K562 (cell line): ENCODE results near the gene GNAI3. TPM values are rescaled to one million over a fixed set of nuclear protein-coding genes. Genes with fewer than 3 reads are reported as not detected.

Source experiments
- ARID2 ChIP-seq: fragments of 450-650 bp; IDR thresholded peaks from 2 replicates; pipeline ENCODE4 v1.6.1; 2017; ENCODE audit warnings: antibody characterized with exemption, mild to moderate bottlenecking
- ARID3A ChIP-seq: IDR thresholded peaks from 2 replicates; pipeline ENCODE4 v1.6.1; 2012; ENCODE audit warnings: low read depth, low read length, improper control_type of control experiment, borderline replicate concordance
- ARNT ChIP-seq, 2 experiments: fragments of 450-650 bp; IDR thresholded peaks; 2 replicates each; pipeline ENCODE4 v1.6.1; 2016; ENCODE audit warnings: mild to moderate bottlenecking in 1 of 2
- ATF7 ChIP-seq: fragments of 450-650 bp; IDR thresholded peaks from 2 replicates; pipeline ENCODE4 v1.7.1; 2014; ENCODE audit warnings: mild to moderate bottlenecking, moderate library complexity
- BCL6 ChIP-seq: fragments of 250-450 bp; sonication (Bioruptor Pico); IDR thresholded peaks from 2 replicates; pipeline ENCODE4 v1.4.0; 2020
- CBX1 ChIP-seq: sonication (generic); IDR thresholded peaks from 2 replicates; pipeline ENCODE4 v1.6.1; 2016; ENCODE audit warnings: antibody characterized with exemption, low read depth, mild to moderate bottlenecking
- CHD4 ChIP-seq: fragments of 200-600 bp; sonication (generic); IDR thresholded peaks from 3 replicates; pipeline ENCODE4 v1.6.1; 2012; ENCODE audit warnings: low read depth, mild to moderate bottlenecking, mixed read lengths, low read length, inconsistent platforms; ENCODE audit not compliant: insufficient read depth, insufficient replicate concordance, poor library complexity, severe bottlenecking
- CREB3 ChIP-seq: fragments of 450-650 bp; conservative IDR thresholded peaks from 2 replicates; pipeline ENCODE4 v1.6.1; 2016; ENCODE audit warnings: missing genetic modification characterization, low read depth, mild to moderate bottlenecking, missing compliant biosample characterization, moderate library complexity
- ETS2 ChIP-seq: IDR thresholded peaks from 2 replicates; pipeline ENCODE4 v1.6.1; 2016; ENCODE audit warnings: borderline replicate concordance, missing genetic modification characterization, mild to moderate bottlenecking, moderate library complexity, missing compliant biosample characterization; ENCODE audit not compliant: poor library complexity, severe bottlenecking
- MITF ChIP-seq: IDR thresholded peaks from 2 replicates; pipeline ENCODE4 v1.6.1; 2014; ENCODE audit warnings: antibody characterized with exemption
- MTA1 ChIP-seq: fragments of 450-650 bp; IDR thresholded peaks from 2 replicates; pipeline ENCODE4 v1.6.1; 2017; ENCODE audit warnings: borderline replicate concordance
- NFIX ChIP-seq: fragments of 250-450 bp; sonication (Bioruptor Pico); IDR thresholded peaks from 2 replicates; pipeline ENCODE4 v1.4.0; 2020; ENCODE audit warnings: low read depth, mild to moderate bottlenecking, moderate library complexity
- PHB ChIP-seq: fragments of 250-450 bp; sonication (Bioruptor Pico); IDR thresholded peaks from 2 replicates; pipeline ENCODE4 v1.5.0; 2021
- TAF9B ChIP-seq: fragments of 450-650 bp; IDR thresholded peaks from 2 replicates; pipeline ENCODE4 v1.6.1; 2018; ENCODE audit warnings: mild to moderate bottlenecking; ENCODE audit not compliant: partially characterized antibody
- TOE1 ChIP-seq, 2 experiments: fragments of 450-650 bp in 1 of 2; sonication (generic) in 1 of 2; formaldehyde crosslinking in 1 of 2; IDR thresholded peaks; 2 replicates each; pipeline versions ENCODE4 v1.7.1 to v1.8.0; 2016 to 2022; ENCODE audit warnings: borderline replicate concordance in 2 of 2, mild to moderate bottlenecking in 2 of 2, antibody characterized with exemption in 1 of 2, inconsistent platforms in 1 of 2, low read depth in 1 of 2, missing genetic modification reagents in 1 of 2, moderate library complexity in 1 of 2
- ZFP1 ChIP-seq: fragments of 450-650 bp; formaldehyde crosslinking; IDR thresholded peaks from 2 replicates; pipeline ENCODE4 v1.4.0; 2020; ENCODE audit warnings: mild to moderate bottlenecking, mixed read lengths
- ZFP36 ChIP-seq: fragments of 150-350 bp; IDR thresholded peaks from 2 replicates; pipeline ENCODE4 v1.6.1; 2018; ENCODE audit warnings: low read length, low read depth; ENCODE audit not compliant: partially characterized antibody
- ZNF224 ChIP-seq: sonication (generic); formaldehyde crosslinking; IDR thresholded peaks from 2 replicates; pipeline ENCODE4 v1.8.0; 2022; ENCODE audit warnings: mild to moderate bottlenecking, missing genetic modification reagents
- ZNF583 ChIP-seq: fragments of 250-450 bp; sonication (Bioruptor Pico); IDR thresholded peaks from 2 replicates; pipeline ENCODE4 v1.4.0; 2020
- ZNF696 ChIP-seq: fragments of 250-450 bp; sonication (Bioruptor Pico); conservative IDR thresholded peaks from 2 replicates; pipeline ENCODE4 v1.4.0; 2020; ENCODE audit warnings: mild to moderate bottlenecking, moderate library complexity
- polyA plus RNA-seq, 8 experiments: library from polyadenylated mRNA; depleted of rRNA in 4 of 8; stranded (reverse) in 5 of 8; unstranded in 3 of 8; fragments of >200 nt; fragmentation: Nextera tagmentation in 2 of 8; fragmentation: Illumina TruSeq in 1 of 8; extraction: Ambion mirVana in 2 of 8; extraction: Trizol in 1 of 8; gene quantifications; 2 replicates each; pipeline versions ENCODE4 v1.2.1 to v1.2.3, GENCODE V29; 2011 to 2014; ENCODE audit warnings: inconsistent platforms in 1 of 8, missing spikeins in 1 of 8
- total RNA-seq, 7 experiments: library from RNA; depleted of rRNA in 6 of 7; stranded (reverse); fragments of >200 nt in 6 of 7; fragmentation: Illumina TruSeq in 2 of 7; extraction: Trizol in 2 of 7; gene quantifications; 2 replicates each; pipeline versions ENCODE4 v1.2.1 to v1.2.3, GENCODE V29; 2011 to 2021; ENCODE audit warnings: low replicate concordance in 1 of 7

The GNAI3 gene
- total and polyA plus RNA-seq, 9 of the 15 experiments (the other 6 are each of a cell fraction or from before 2014, with no cell fraction given) = 6.3 to 13.2 (median 8.9) TPM

- TF ChIP-seq ARID3A = no peak
- no peak; the same call in 1 of the 2 replicates for TF ChIP-seq MITF
- TF ChIP-seq ARID2 = no peak
- no peak for TF ChIP-seq PHB
- TF ChIP-seq BCL6 (CRISPR knock-in tag) = no peak
- TF ChIP-seq CBX1 = no peak
- TF ChIP-seq ATF7 = peak; percentile 76
- no peak for TF ChIP-seq TAF9B
- no peak for TF ChIP-seq NFIX (CRISPR knock-in tag)
- no peak for TF ChIP-seq ZFP36
- TF ChIP-seq ZNF224 = 0 out of 2 replicates have a peak, but pooled peaks have one; percentile 35
- TF ChIP-seq CREB3 = no peak
- TF ChIP-seq ZNF583 (CRISPR knock-in tag) = no peak
- no peak for TF ChIP-seq ETS2 (tag)
- TF ChIP-seq ARNT (IDR thresholded peaks at IDR 0.05) = no peak
- peak; percentile 85 for TF ChIP-seq TOE1 (IDR thresholded peaks at IDR 0.05; ENCODE audit: borderline replicate concordance)
- no peak for TF ChIP-seq TOE1 (CRISPR knock-in tag; IDR thresholded peaks at IDR 0.05; ENCODE audit: borderline replicate concordance, low read depth)
- no peak for TF ChIP-seq ZNF696 (CRISPR knock-in tag)
- TF ChIP-seq ZFP1 (CRISPR knock-in tag) = no peak
- no peak for TF ChIP-seq CHD4
- 0 out of 2 replicates have a peak, but pooled peaks have one; percentile 10 for TF ChIP-seq MTA1
These were observed 107.5 kb downstream of the GNAI3 start, which contains the start of gene GSTM4 (continued) for GRCh38 chr1:109655615-109656519.
